GM18873 (cell line): Measurements from ENCODE around the gene TLNRD1.
A peak's percentile ranks its signal among the peaks of the same experiment; 100 is the strongest.
"Not testable (repeated sequence)": the region's sequence is repeated elsewhere in the genome, so short reads cannot be mapped to it uniquely, and the experiment has no call there.

Experiments
- ATAC-seq: cut with Tn5 transposase; IDR thresholded peaks from one replicate; pipeline ENCODE4 v1.9.1; 2021; ENCODE audit warnings: mild to moderate bottlenecking, moderate library complexity, moderate number of reproducible peaks; ENCODE audit not compliant: unreplicated experiment, low FRiP score

Gene TLNRD1

GRCh38 chr15:81000624-81001151, at the start of gene TLNRD1:
TLNRD1 (plus strand) TSS chr15:81000923; CDS start chr15:81002272, 1,349 bp downstream.
- peak; percentile 53 for ATAC-seq

- no peak for ATAC-seq
Measured at GRCh38 chr15:80951941-80952340, 48.8 kb upstream of the TLNRD1 start.

GRCh38 chr15:80953001-80953952, 47.4 kb upstream of the TLNRD1 start:
- ATAC-seq = no peak

GRCh38 chr15:80953953-80954778, 46.6 kb upstream of the TLNRD1 start:
- no peak for ATAC-seq

GRCh38 chr15:80955571-80956452, 44.9 kb upstream of the TLNRD1 start:
- not testable (repeated sequence) for ATAC-seq

GRCh38 chr15:80957556-80957955, 43.2 kb upstream of the TLNRD1 start:
- ATAC-seq = no peak

- no peak for ATAC-seq
Measured at GRCh38 chr15:80957976-80958375, 42.7 kb upstream of the TLNRD1 start.

- ATAC-seq = no peak
Measured at GRCh38 chr15:80958818-80959495, 41.8 kb upstream of the TLNRD1 start.

GRCh38 chr15:80965454-80965853, 35.3 kb upstream of the TLNRD1 start:
- ATAC-seq = not testable (repeated sequence)

- ATAC-seq = no peak
Measured at GRCh38 chr15:80966431-80967197, 34.1 kb upstream of the TLNRD1 start.

- no peak for ATAC-seq
Measured at GRCh38 chr15:80967451-80967850, 33.3 kb upstream of the TLNRD1 start.

GRCh38 chr15:80967991-80968510, 32.7 kb upstream of the TLNRD1 start:
- ATAC-seq = no peak

- no peak for ATAC-seq
Measured at GRCh38 chr15:80969316-80969715, 31.4 kb upstream of the TLNRD1 start.

GRCh38 chr15:80970018-80970657, 30.6 kb upstream of the TLNRD1 start:
- ATAC-seq = no peak

- ATAC-seq = no peak
Measured at GRCh38 chr15:80970658-80971057, 30.1 kb upstream of the TLNRD1 start.

- ATAC-seq = no peak
Measured at GRCh38 chr15:80971143-80971542, 29.6 kb upstream of the TLNRD1 start.

GRCh38 chr15:80972276-80972675, 28.4 kb upstream of the TLNRD1 start:
- ATAC-seq = no peak

- ATAC-seq = no peak
Measured at GRCh38 chr15:80974914-80975313, 25.8 kb upstream of the TLNRD1 start.
